BJ (cell line): Measurements from ENCODE around the gene DHRS7B. TPM values are rescaled to one million over a fixed set of nuclear protein-coding genes. Genes with fewer than 3 reads are reported as not detected.

Source experiments
- CTCF ChIA-PET: fragments of 350-600 bp; formaldehyde crosslinking; extraction: SDS; loops from one replicate; lab custom pipeline; 2021; ENCODE audit warnings: antibody characterized with exemption, inconsistent platforms; lab: Yijun Ruan, JAX
- POLR2A ChIA-PET: fragments of 300-600 bp; sonication (Branson Sonifier 250); formaldehyde crosslinking; extraction: SDS; loops from one replicate; lab custom pipeline; 2021; ENCODE audit warnings: antibody characterized with exemption; lab: Charles Lee
- DNase-seq: peaks from one replicate; pipeline ENCODE4 v3.0.0-alpha.2; 2011; ENCODE audit warnings: low read depth
- H3K27me3 ChIP-seq: 2 replicates; pipeline ENCODE4 v1.6.0; 2011; ENCODE audit warnings: low read length; ENCODE audit not compliant: control insufficient read depth, insufficient read depth
- H3K36me3 ChIP-seq: 2 replicates; pipeline ENCODE4 v1.5.1; 2011; ENCODE audit warnings: low read length; ENCODE audit not compliant: control insufficient read depth, insufficient read depth
- H3K4me3 ChIP-seq: 2 replicates; pipeline ENCODE4 v1.5.1; 2011; ENCODE audit warnings: low read depth, mild to moderate bottlenecking, control low read depth, low read length
- CTCF ChIP-seq: IDR thresholded peaks from 2 replicates; pipeline ENCODE4 v1.5.1; 2011; ENCODE audit warnings: low read depth, mild to moderate bottlenecking, control low read depth, inconsistent platforms, low read length, moderate library complexity; ENCODE audit not compliant: insufficient read depth
- polyA minus RNA-seq: library from RNA; depleted of rRNA, polyadenylated mRNA; stranded (reverse); fragments of >200 nt; gene quantifications from 2 replicates; pipeline ENCODE4 v1.2.3, GENCODE V29; 2011; rRNA and poly(A)+ RNA removed
- polyA plus RNA-seq: library from polyadenylated mRNA; depleted of rRNA; stranded (reverse); fragments of >200 nt; gene quantifications from 2 replicates; pipeline ENCODE4 v1.2.3, GENCODE V29; 2011; rRNA removed

DHRS7B gene, protein sequence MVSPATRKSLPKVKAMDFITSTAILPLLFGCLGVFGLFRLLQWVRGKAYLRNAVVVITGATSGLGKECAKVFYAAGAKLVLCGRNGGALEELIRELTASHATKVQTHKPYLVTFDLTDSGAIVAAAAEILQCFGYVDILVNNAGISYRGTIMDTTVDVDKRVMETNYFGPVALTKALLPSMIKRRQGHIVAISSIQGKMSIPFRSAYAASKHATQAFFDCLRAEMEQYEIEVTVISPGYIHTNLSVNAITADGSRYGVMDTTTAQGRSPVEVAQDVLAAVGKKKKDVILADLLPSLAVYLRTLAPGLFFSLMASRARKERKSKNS
- 33.8 and 47.0 TPM in 2 replicates for polyA plus RNA-seq
- polyA minus RNA-seq, result 21.7 and 31.8 TPM in 2 replicates

- Histone ChIP-seq H3K4me3 (peak within 1 kb of the TSS; percentile 68), H3K27me3 (no peaks in the 10 kb centered on the region), H3K36me3 (no peaks in the 10 kb centered on the region)
- CTCF ChIA-PET, result interaction anchor here (0.9 to 2.9 kb wide), 6 partner anchors 17 to 153 kb away, joined by 3 to 25 read pairs (median 6); no protein-coding TSS in a partner anchor
- POLR2A ChIA-PET, result no interaction called here
- TF ChIP-seq CTCF, result 0 out of 2 replicates have a peak, but pooled peaks have one; percentile 14
- DNase-seq, result peak; percentile 51
Measured at GRCh38 chr17:21126645-21127508, at the start of gene DHRS7B. DHRS7B (plus strand) TSS chr17:21126964; CDS start chr17:21126972, 8 bp downstream.

GRCh38 chr17:21077281-21077680 is 49.5 kb upstream of the DHRS7B start:
- Histone ChIP-seq H3K27me3 (0 out of 2 replicates have a peak, but pooled peaks cover 2% of the 10 kb centered on the region), H3K36me3 (no peaks in the 10 kb centered on the region), H3K4me3 (no peak overlapping the region)
- CTCF ChIA-PET, result interaction anchor here (1.0 to 1.4 kb wide), 2 partner anchors 17 to 42 kb away, joined by 3 to 5 read pairs; no protein-coding TSS in a partner anchor
- no peak for TF ChIP-seq CTCF
- POLR2A ChIA-PET, result no interaction called here
- no peak for DNase-seq

- CTCF ChIA-PET, result interaction anchor here (0.6 to 1.4 kb wide), 2 partner anchors 37 to 41 kb away, joined by 3 to 5 read pairs; no protein-coding TSS in a partner anchor
Measured at GRCh38 chr17:21078016-21078780, 48.6 kb upstream of the DHRS7B start.

DNA sequence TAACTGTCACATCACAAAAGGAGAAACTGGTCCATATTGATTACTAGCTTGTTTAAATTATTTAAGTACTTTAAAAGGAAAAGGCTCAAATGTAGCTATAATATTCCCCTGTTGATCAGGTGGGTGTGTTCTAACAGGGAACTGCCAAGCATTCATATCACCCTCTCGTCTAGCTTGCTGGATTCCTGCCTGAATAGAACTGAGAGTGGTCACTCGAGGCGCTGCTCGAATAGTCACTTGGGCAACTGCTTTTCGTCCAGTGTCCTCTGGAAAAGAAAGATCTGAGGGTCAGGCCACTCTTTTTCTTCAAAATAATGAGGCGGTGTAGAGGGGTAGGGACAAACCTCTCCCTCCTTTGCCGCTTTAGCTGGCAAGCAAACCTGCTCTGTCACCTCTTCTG is 47.6 kb upstream of the DHRS7B start:
- ChIA-PET POLR2A (no interaction called here), CTCF (interaction anchor here (0.6 to 1.2 kb wide), 2 partner anchors 33 to 36 kb away, joined by 3 read pairs; partner anchors contain the start of gene USP22)
- Histone ChIP-seq H3K27me3 (0 out of 2 replicates have a peak, but pooled peaks cover 2% of the 10 kb centered on the region), H3K4me3 (no peak overlapping the region), H3K36me3 (no peaks in the 10 kb centered on the region)
- TF ChIP-seq CTCF, result no peak
- no peak for DNase-seq

More at GRCh38 chr17:21078016-21078780, 48.6 kb upstream of the DHRS7B start:
- Histone ChIP-seq H3K27me3 (0 out of 2 replicates have a peak, but pooled peaks cover 2% of the 10 kb centered on the region), H3K4me3 (no peak overlapping the region), H3K36me3 (no peaks in the 10 kb centered on the region)
- no peak for DNase-seq
- POLR2A ChIA-PET, result no interaction called here
- no peak for TF ChIP-seq CTCF
